Neural cell (in vitro differentiated cells): ENCODE results near the gene TYW5. TPM values are rescaled to one million over a fixed set of nuclear protein-coding genes. Genes with fewer than 3 reads are reported as not detected.
A peak's percentile ranks its signal among the peaks of the same experiment; 100 is the strongest.

Experiments
- H2AFZ ChIP-seq: fragments of 200-600, 300-800 bp; sonication (generic), shearing (Covaris generic); 2 replicates; pipeline ENCODE4 v1.6.0; 2014; ENCODE audit warnings: low read depth, mild to moderate bottlenecking, antibody characterized with exemption, low read length, moderate library complexity
- H3F3A ChIP-seq: fragments of 200-600 bp; shearing (Covaris generic); 2 replicates; pipeline ENCODE4 v1.6.1; 2016; ENCODE audit warnings: mild to moderate bottlenecking, moderate library complexity, mixed read lengths, antibody characterized with exemption, low read length; ENCODE audit not compliant: insufficient read depth, poor library complexity, severe bottlenecking
- H3K27ac ChIP-seq: fragments of 200-600, 300-800 bp; sonication (generic), shearing (Covaris generic); 2 replicates; pipeline ENCODE4 v1.5.1; 2014; ENCODE audit warnings: mild to moderate bottlenecking, low read length, moderate library complexity
- H3K27me3 ChIP-seq: fragments of 300-800, 200-600 bp; sonication (generic), shearing (Covaris generic); 2 replicates; pipeline ENCODE4 v1.6.0; 2014; ENCODE audit warnings: mild to moderate bottlenecking, low read depth, low read length, moderate library complexity; ENCODE audit not compliant: insufficient read depth
- H3K36me3 ChIP-seq: fragments of 300-800, 200-600 bp; sonication (generic), shearing (Covaris generic); 2 replicates; pipeline ENCODE4 v1.5.1; 2014; ENCODE audit warnings: mild to moderate bottlenecking, antibody characterized with exemption, low read length, moderate library complexity; ENCODE audit not compliant: insufficient read depth
- H3K4me2 ChIP-seq: fragments of 300-800, 200-600 bp; sonication (generic), shearing (Covaris generic); 2 replicates; pipeline ENCODE4 v1.6.0; 2014; ENCODE audit warnings: mild to moderate bottlenecking, low read length
- H3K4me3 ChIP-seq: fragments of 300-800, 200-600 bp; sonication (generic), shearing (Covaris generic); 2 replicates; pipeline ENCODE4 v1.5.1; 2014; ENCODE audit warnings: mild to moderate bottlenecking, low read length, moderate library complexity
- H3K79me2 ChIP-seq: fragments of 200-600 bp; shearing (Covaris generic); replicated peaks from 2 replicates; pipeline ENCODE4 v1.6.0; 2014; ENCODE audit warnings: mild to moderate bottlenecking, low read length, moderate library complexity; ENCODE audit not compliant: insufficient read depth
- H3K9ac ChIP-seq: fragments of 300-800, 200-600 bp; sonication (generic), shearing (Covaris generic); 2 replicates; pipeline ENCODE4 v1.6.1; 2016; ENCODE audit warnings: mild to moderate bottlenecking, low read length, mixed read lengths
- H3K9me2 ChIP-seq: fragments of 200-600 bp; shearing (Covaris generic); 2 replicates; pipeline ENCODE4 v1.6.1; 2016; ENCODE audit warnings: mild to moderate bottlenecking, low read length, mixed read lengths; ENCODE audit not compliant: insufficient read depth
- H3K9me3 ChIP-seq: fragments of 200-600, 300-800 bp; sonication (generic), shearing (Covaris generic); 2 replicates; pipeline ENCODE4 v1.6.1; 2016; ENCODE audit warnings: mild to moderate bottlenecking, mixed run types, low read length, moderate library complexity, mixed read lengths
- H4K20me1 ChIP-seq: fragments of 200-600 bp; shearing (Covaris generic); 2 replicates; pipeline ENCODE4 v1.6.1; 2016; ENCODE audit warnings: mild to moderate bottlenecking, mixed run types; ENCODE audit not compliant: insufficient read depth
- EP300 ChIP-seq: fragments of 450-650 bp; conservative IDR thresholded peaks from 2 replicates; pipeline ENCODE4 v1.6.1; 2014; ENCODE audit warnings: antibody characterized with exemption, mild to moderate bottlenecking, moderate library complexity; ENCODE audit not compliant: poor library complexity, severe bottlenecking
- EZH2 ChIP-seq: fragments of 200-600, 300-800 bp; shearing (Covaris generic), sonication (generic); IDR thresholded peaks from 2 replicates; pipeline ENCODE4 v1.6.1; 2014; ENCODE audit warnings: antibody characterized with exemption, low read length, borderline replicate concordance, mild to moderate bottlenecking; ENCODE audit not compliant: insufficient read depth, poor library complexity, severe bottlenecking
- MXI1 ChIP-seq: fragments of 450-650 bp; conservative IDR thresholded peaks from 2 replicates; pipeline ENCODE4 v1.6.1; 2014; ENCODE audit warnings: antibody characterized with exemption, mild to moderate bottlenecking; ENCODE audit not compliant: poor library complexity, severe bottlenecking
- POLR2AphosphoS5 ChIP-seq: IDR thresholded peaks from 2 replicates; pipeline ENCODE4 v1.6.1; 2012
- RAD21 ChIP-seq: fragments of 450-650 bp; conservative IDR thresholded peaks from 2 replicates; pipeline ENCODE4 v1.6.1; 2014; ENCODE audit warnings: antibody characterized with exemption, mild to moderate bottlenecking, moderate library complexity
- REST ChIP-seq: IDR thresholded peaks from 2 replicates; pipeline ENCODE4 v1.6.1; 2012; ENCODE audit warnings: borderline replicate concordance
- SMC3 ChIP-seq: fragments of 450-650 bp; conservative IDR thresholded peaks from 2 replicates; pipeline ENCODE4 v1.6.1; 2014; ENCODE audit warnings: antibody characterized with exemption, mild to moderate bottlenecking, moderate library complexity; ENCODE audit not compliant: poor library complexity
- TAF1 ChIP-seq: IDR thresholded peaks from 2 replicates; pipeline ENCODE4 v1.6.1; 2012; ENCODE audit warnings: low read depth
- polyA minus RNA-seq: library from RNA; depleted of rRNA, polyadenylated mRNA; stranded (reverse); fragments of >200 nt; gene quantifications from 2 replicates; pipeline ENCODE4 v1.2.3, GENCODE V29; 2014
- polyA plus RNA-seq: library from polyadenylated mRNA; depleted of rRNA; stranded (reverse); fragments of >200 nt; gene quantifications from 2 replicates; pipeline ENCODE4 v1.2.3, GENCODE V29; 2014
- TF ChIP-seq, protein P1 (sequence below): fragments of 450-650 bp; IDR thresholded peaks from 2 replicates; pipeline ENCODE4 v1.5.1; 2014; ENCODE audit warnings: antibody characterized with exemption, mild to moderate bottlenecking, moderate library complexity; ENCODE audit not compliant: poor library complexity, severe bottlenecking

Gene TYW5
- polyA plus RNA-seq (15.2 and 15.8 TPM in 2 replicates), polyA minus RNA-seq (19.2 and 21.2 TPM in 2 replicates)

- Histone ChIP-seq H3K79me2 (peaks cover 44% of the 10 kb centered on the region), H3F3A (no peaks in the 10 kb centered on the region), H3K9ac (peak within 1 kb of the TSS; percentile 83), H3K9me3 (no peaks in the 10 kb centered on the region), H3K4me2 (peak within 1 kb of the TSS; percentile 75), H3K9me2 (no peaks in the 10 kb centered on the region), H4K20me1 (no peaks in the 10 kb centered on the region), H2AFZ (peak within 1 kb of the TSS; percentile 66), H3K4me3 (peak within 1 kb of the TSS; percentile 88), H3K36me3 (peaks cover 6% of the 10 kb centered on the region), H3K27me3 (no peaks in the 10 kb centered on the region), H3K27ac (peak within 1 kb of the TSS; percentile 87)
- no peak for TF ChIP-seq EZH2
- TF ChIP-seq TAF1 = peak; percentile 90
- TF ChIP-seq MXI1 = peak; percentile 91
- TF ChIP-seq EP300 = peak; percentile 28
- TF ChIP-seq POLR2AphosphoS5 = peak; percentile 75
- no peak for TF ChIP-seq RAD21
- TF ChIP-seq SMC3 = peak; percentile 46
- TF ChIP-seq REST = peak; percentile 67
- TF ChIP-seq, protein P1, sequence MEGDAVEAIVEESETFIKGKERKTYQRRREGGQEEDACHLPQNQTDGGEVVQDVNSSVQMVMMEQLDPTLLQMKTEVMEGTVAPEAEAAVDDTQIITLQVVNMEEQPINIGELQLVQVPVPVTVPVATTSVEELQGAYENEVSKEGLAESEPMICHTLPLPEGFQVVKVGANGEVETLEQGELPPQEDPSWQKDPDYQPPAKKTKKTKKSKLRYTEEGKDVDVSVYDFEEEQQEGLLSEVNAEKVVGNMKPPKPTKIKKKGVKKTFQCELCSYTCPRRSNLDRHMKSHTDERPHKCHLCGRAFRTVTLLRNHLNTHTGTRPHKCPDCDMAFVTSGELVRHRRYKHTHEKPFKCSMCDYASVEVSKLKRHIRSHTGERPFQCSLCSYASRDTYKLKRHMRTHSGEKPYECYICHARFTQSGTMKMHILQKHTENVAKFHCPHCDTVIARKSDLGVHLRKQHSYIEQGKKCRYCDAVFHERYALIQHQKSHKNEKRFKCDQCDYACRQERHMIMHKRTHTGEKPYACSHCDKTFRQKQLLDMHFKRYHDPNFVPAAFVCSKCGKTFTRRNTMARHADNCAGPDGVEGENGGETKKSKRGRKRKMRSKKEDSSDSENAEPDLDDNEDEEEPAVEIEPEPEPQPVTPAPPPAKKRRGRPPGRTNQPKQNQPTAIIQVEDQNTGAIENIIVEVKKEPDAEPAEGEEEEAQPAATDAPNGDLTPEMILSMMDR = peak; percentile 63
Measured at GRCh38 chr2:199955339-199956061, at the start of gene TYW5, which contains the start of gene MAIP1. Gene TYW5 (minus strand): TSS chr2:199955491. CDS start chr2:199955470, 21 bp downstream. Gene MAIP1 (plus strand): TSS chr2:199955582. CDS start chr2:199955799, 217 bp downstream.

DNA sequence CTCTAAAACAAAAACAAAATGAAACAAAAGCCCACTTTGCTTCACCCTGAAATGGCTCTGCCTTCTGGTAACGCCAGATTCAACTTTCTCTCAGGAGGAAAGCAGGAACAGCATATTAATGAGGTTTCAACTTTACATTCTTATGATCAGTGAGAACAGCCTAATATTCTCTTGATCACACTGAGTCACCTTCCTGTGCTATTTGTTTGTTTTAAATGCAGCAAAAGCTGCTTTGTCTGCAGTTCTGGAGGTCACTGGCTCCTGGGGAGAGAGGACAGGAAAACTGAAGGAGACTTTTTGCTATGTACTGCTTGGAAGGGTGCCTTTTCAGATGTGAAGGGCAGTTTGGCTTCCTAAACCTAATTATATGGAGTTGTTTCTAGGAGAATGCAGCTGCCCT is 48.2 kb upstream of the TYW5 start:
- no peaks in the 10 kb centered on the region for H3K27me3 ChIP-seq
- no peak overlapping the region for H3K4me3 ChIP-seq
- no peak overlapping the region for H3K9ac ChIP-seq
- no peaks in the 10 kb centered on the region for H3K79me2 ChIP-seq
- H3K9me2 ChIP-seq = no peaks in the 10 kb centered on the region
- no peak for TF ChIP-seq POLR2AphosphoS5
- no peak for TF ChIP-seq MXI1
- no peak for TF ChIP-seq EZH2
- TF ChIP-seq EP300 = no peak
- no peak for TF ChIP-seq TAF1
- no peak for TF ChIP-seq REST
- TF ChIP-seq SMC3 = no peak
- no peak for TF ChIP-seq RAD21
- TF ChIP-seq, protein P1 = no peak
- H2AFZ ChIP-seq = no peak overlapping the region
- no peaks in the 10 kb centered on the region for H3K9me3 ChIP-seq
- H3F3A ChIP-seq = no peaks in the 10 kb centered on the region
- no peaks in the 10 kb centered on the region for H3K36me3 ChIP-seq
- no peaks in the 10 kb centered on the region for H4K20me1 ChIP-seq
- no peak overlapping the region for H3K27ac ChIP-seq
- no peak overlapping the region for H3K4me2 ChIP-seq
